T-helper 2 cell treated with Interferon-gamma antibody and Interleukin-4, amounts not matched to agents 5 μg/mL and 100 μg/mL, for 36 hours (primary cell): ENCODE measurements around the gene PRIMA1.

ENCODE experiments used
- DNase-seq: peaks from one replicate; pipeline ENCODE4 v3.0.0; 2021; ENCODE audit warnings: low spot score
- H3K27ac Mint-ChIP-seq: one replicate; pipeline ENCODE4 v1.8.0; 2021; ENCODE audit warnings: mild to moderate bottlenecking, mixed read lengths
- H3K27me3 Mint-ChIP-seq: one replicate; pipeline ENCODE4 v1.8.0; 2021; ENCODE audit warnings: low read depth, mixed read lengths
- H3K36me3 Mint-ChIP-seq: one replicate; pipeline ENCODE4 v1.8.0; 2021; ENCODE audit warnings: low read depth, mixed read lengths
- H3K4me1 Mint-ChIP-seq: one replicate; pipeline ENCODE4 v1.8.0; 2021; ENCODE audit warnings: low read depth, mixed read lengths
- H3K4me3 Mint-ChIP-seq: one replicate; pipeline ENCODE4 v1.8.0; 2022; ENCODE audit warnings: mild to moderate bottlenecking, moderate library complexity, mixed read lengths
- H3K9me3 Mint-ChIP-seq: one replicate; pipeline ENCODE4 v1.8.0; 2021; ENCODE audit warnings: mixed read lengths

PRIMA1 gene

DNA sequence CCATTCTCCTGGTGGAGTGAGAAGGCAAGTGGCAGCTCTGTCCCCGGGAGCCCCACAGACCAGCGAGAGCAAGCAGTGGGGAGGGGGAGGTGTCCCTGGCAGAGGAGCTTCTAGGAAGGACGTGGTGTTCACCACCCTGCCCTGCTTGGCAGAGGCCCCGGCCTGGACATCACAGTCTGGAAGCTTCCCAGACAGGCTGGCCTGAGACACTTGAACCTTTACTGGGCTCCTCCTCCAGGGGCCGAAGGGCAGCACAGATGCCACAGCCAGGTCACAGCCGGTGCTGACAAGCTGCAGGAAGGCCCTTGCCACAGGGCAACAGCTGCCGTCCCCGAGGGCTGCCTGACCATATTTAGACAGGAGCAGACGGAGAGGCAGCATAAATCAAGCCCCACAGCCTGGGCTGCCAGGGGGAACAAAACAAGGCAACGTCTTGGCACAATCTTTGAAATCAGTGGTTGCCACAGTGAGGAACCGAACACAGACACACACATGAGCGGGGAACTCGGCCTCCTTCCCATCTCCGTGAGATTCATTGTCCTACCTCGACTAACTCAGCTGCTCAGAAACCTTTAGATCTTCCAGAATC lies 28.5 kb downstream of the PRIMA1 start:
- no peak for DNase-seq
- peaks cover 8% of the 10 kb centered on the region for H3K27me3 Mint-ChIP-seq
- no peaks in the 10 kb centered on the region for H3K9me3 Mint-ChIP-seq
- no peaks in the 10 kb centered on the region for H3K36me3 Mint-ChIP-seq
- H3K4me3 Mint-ChIP-seq, result no peak overlapping the region
- H3K27ac Mint-ChIP-seq, result no peak overlapping the region
- no peaks in the 10 kb centered on the region for H3K4me1 Mint-ChIP-seq

- Mint-ChIP-seq H3K4me3 (no peak overlapping the region), H3K27me3 (peaks cover 8% of the 10 kb centered on the region), H3K27ac (no peak overlapping the region), H3K36me3 (no peaks in the 10 kb centered on the region), H3K4me1 (no peaks in the 10 kb centered on the region), H3K9me3 (no peaks in the 10 kb centered on the region)
- no peak for DNase-seq
These were observed 31.1 kb downstream of the PRIMA1 start for GRCh38 chr14:93757206-93757605.

- Mint-ChIP-seq H3K27me3 (no peaks in the 10 kb centered on the region), H3K36me3 (no peaks in the 10 kb centered on the region)
These were observed 34.6 kb downstream of the PRIMA1 start for GRCh38 chr14:93753647-93754046.

GRCh38 chr14:93752980-93753561 lies 35.2 kb downstream of the PRIMA1 start:
- no peak overlapping the region for H3K4me3 Mint-ChIP-seq
- no peak for DNase-seq
- H3K27me3 Mint-ChIP-seq, result no peaks in the 10 kb centered on the region
- no peaks in the 10 kb centered on the region for H3K9me3 Mint-ChIP-seq
- H3K36me3 Mint-ChIP-seq, result no peaks in the 10 kb centered on the region
- no peak overlapping the region for H3K27ac Mint-ChIP-seq
- H3K4me1 Mint-ChIP-seq, result no peaks in the 10 kb centered on the region

More at GRCh38 chr14:93753647-93754046, 34.6 kb downstream of the PRIMA1 start:
- H3K4me3 Mint-ChIP-seq, result no peak overlapping the region
- no peaks in the 10 kb centered on the region for H3K4me1 Mint-ChIP-seq
- no peak overlapping the region for H3K27ac Mint-ChIP-seq
- H3K9me3 Mint-ChIP-seq, result no peaks in the 10 kb centered on the region
- DNase-seq, result no peak

GRCh38 chr14:93751946-93752655 lies 36.2 kb downstream of the PRIMA1 start:
- Mint-ChIP-seq H3K9me3 (no peaks in the 10 kb centered on the region), H3K27me3 (no peaks in the 10 kb centered on the region), H3K27ac (no peak overlapping the region), H3K4me1 (no peaks in the 10 kb centered on the region), H3K4me3 (no peak overlapping the region), H3K36me3 (no peaks in the 10 kb centered on the region)
- no peak for DNase-seq

- no peaks in the 10 kb centered on the region for H3K27me3 Mint-ChIP-seq
These were observed 39.2 kb downstream of the PRIMA1 start for GRCh38 chr14:93749076-93749420.

DNA sequence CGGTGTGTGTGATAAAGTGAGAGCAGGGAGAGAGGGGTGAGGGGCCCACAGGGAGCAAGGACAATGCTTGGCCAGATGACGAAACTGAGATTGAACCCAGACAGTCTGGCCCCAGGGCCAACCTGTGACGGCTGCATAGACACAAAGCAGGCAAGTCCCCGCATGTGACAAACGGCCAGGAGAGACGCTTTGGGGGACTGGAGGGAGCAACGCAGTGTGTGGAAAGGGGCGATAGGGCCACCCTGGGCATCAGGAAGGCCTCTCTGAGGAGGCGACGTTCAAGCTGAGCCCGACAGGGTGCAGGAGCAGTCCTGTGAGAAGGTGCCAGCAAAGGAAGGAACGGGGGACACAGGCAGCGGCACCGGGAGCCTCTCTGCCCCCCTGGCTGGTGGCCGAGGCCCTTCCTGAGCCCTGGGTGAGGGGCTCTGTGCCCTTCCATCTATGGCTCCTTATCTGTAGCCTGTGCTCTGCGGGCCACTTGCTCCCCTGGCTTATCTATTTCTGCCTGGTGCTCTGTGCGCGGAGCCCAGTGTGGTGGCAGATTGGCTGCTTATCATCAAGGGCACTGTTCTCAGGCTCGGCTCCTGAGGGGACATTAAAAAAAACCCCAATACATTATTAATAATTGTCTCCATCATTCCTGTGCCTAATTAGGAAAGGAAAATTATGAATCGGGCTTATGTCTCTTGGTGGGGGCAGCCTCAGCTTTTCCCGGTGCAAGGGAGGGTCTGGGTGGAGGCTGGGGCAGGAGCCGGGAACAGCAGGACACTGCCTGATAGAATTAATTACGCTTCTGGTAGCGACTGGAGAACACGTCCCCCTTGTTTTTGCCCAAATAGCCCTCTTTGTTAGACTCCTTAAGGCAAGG lies 39.8 kb downstream of the PRIMA1 start:
- Mint-ChIP-seq H3K27ac (no peak overlapping the region), H3K4me3 (no peak overlapping the region), H3K9me3 (no peaks in the 10 kb centered on the region), H3K36me3 (no peaks in the 10 kb centered on the region), H3K4me1 (no peaks in the 10 kb centered on the region), H3K27me3 (no peaks in the 10 kb centered on the region)
- DNase-seq, result no peak

More at GRCh38 chr14:93749076-93749420, 39.2 kb downstream of the PRIMA1 start:
- H3K4me1 Mint-ChIP-seq, result no peaks in the 10 kb centered on the region
- H3K27ac Mint-ChIP-seq, result no peak overlapping the region
- H3K9me3 Mint-ChIP-seq, result no peaks in the 10 kb centered on the region
- DNase-seq, result no peak
- H3K36me3 Mint-ChIP-seq, result no peaks in the 10 kb centered on the region
- H3K4me3 Mint-ChIP-seq, result no peak overlapping the region

DNA sequence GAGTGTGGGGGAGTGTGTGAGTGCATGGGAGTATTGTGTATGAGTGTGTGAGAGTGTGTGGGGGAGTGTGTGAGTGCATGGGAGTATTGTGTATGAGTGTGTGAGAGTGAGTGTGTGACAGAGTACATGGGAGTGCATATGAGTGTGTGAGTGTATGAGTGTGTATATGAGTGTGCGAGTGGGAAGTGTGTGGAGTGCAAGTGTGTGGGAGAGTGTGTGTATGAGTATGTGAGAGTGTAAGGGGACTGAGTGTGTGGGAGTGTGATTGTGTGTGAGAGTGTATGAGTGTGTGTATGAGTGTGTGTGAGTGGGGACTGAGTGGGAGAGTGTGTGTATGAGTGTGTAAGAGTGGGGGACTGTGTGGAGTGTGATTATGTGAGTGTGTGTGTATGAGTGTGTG lies 40.7 kb downstream of the PRIMA1 start:
- H3K27me3 Mint-ChIP-seq, result no peaks in the 10 kb centered on the region
- no peak for DNase-seq
- H3K36me3 Mint-ChIP-seq, result no peaks in the 10 kb centered on the region
- H3K4me3 Mint-ChIP-seq, result no peak overlapping the region
- H3K9me3 Mint-ChIP-seq, result no peaks in the 10 kb centered on the region
- H3K27ac Mint-ChIP-seq, result no peak overlapping the region
- no peaks in the 10 kb centered on the region for H3K4me1 Mint-ChIP-seq

DNA sequence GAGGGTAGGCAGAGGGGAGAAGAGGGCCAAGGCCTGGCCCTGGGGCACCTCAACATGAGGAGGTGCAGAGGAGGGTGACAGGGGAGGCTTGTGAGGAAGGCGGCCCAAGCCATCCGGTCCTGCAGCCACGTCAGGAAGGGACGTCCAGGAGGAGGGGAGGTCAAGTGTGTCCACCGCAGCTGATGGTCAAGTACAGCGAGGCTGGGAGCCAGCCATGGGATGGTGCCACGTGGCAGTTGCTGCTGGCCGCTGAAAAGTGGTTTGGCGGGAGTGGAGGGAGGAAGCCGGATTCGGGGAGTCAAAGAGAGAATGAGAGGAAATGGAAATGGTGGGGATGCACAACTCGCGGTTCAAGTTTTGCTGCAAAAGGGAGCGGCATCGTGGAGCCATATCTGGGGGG lies 41.2 kb downstream of the PRIMA1 start:
- no peaks in the 10 kb centered on the region for H3K36me3 Mint-ChIP-seq
- no peak for DNase-seq
- no peak overlapping the region for H3K4me3 Mint-ChIP-seq
- no peaks in the 10 kb centered on the region for H3K9me3 Mint-ChIP-seq
- H3K4me1 Mint-ChIP-seq, result no peaks in the 10 kb centered on the region
- no peaks in the 10 kb centered on the region for H3K27me3 Mint-ChIP-seq
- H3K27ac Mint-ChIP-seq, result no peak overlapping the region

DNA sequence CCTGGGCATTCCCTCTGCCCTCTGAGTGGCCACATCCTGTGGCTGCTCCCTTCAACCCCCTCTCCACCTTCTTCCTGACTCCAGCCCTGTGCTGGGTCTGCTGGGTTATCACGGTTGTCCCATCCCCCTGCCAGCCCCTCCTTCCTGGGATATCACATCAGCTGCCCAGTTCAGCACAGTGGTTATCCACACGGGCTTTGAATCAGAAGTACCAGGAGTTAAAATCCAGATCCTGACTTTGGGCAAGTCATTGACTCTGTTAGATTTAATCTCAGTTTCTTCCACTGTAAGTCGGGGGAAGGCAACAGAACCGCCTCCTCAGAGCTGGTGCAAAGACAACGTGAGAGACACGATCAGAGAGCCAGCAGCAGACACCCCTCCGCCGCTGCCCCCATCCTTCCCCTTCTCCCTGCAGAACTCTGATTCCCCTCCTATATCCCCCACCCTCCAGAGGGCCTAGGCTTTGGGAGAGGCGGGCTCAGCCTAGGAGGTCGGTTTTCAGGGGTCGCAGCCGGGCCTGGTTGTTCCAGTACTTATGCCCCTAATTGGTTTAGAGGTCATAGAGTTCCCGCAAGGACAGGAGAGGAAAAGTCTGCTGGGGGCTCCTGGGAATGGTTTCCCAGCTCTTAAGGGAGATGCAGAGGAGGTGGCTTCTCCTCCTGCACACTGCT lies 42.5 kb downstream of the PRIMA1 start:
- Mint-ChIP-seq H3K36me3 (no peaks in the 10 kb centered on the region), H3K9me3 (no peaks in the 10 kb centered on the region), H3K27ac (no peak overlapping the region), H3K4me1 (no peaks in the 10 kb centered on the region), H3K27me3 (peaks cover 2% of the 10 kb centered on the region), H3K4me3 (no peak overlapping the region)
- no peak for DNase-seq

DNA sequence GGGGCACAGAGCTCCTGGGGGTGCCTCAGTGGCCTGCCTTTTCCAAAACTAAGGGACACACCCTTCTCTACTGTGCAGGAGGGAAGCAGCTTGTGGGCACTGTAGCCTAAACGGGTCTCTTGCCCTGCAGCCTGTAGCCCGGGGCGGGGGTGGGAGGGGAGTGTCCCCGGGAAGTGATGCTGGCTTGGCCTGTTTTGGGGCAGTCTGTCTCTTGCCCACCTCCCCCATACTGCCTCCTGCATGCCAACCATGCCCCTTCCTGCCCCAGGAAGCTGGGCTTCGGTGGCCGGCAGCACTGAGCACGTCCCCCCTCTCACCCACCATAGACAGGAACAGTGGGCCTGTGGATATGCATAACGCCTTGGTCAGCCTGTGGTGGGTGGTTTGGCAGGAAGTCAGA lies 43.4 kb downstream of the PRIMA1 start:
- H3K9me3 Mint-ChIP-seq, result no peaks in the 10 kb centered on the region
- H3K4me1 Mint-ChIP-seq, result no peaks in the 10 kb centered on the region
- H3K36me3 Mint-ChIP-seq, result no peaks in the 10 kb centered on the region
- no peak for DNase-seq
- H3K27me3 Mint-ChIP-seq, result peaks cover 2% of the 10 kb centered on the region
- H3K27ac Mint-ChIP-seq, result no peak overlapping the region
- no peak overlapping the region for H3K4me3 Mint-ChIP-seq

- H3K4me3 Mint-ChIP-seq, result no peak overlapping the region
- no peak for DNase-seq
- H3K9me3 Mint-ChIP-seq, result no peaks in the 10 kb centered on the region
- no peak overlapping the region for H3K27ac Mint-ChIP-seq
- H3K4me1 Mint-ChIP-seq, result no peaks in the 10 kb centered on the region
- no peaks in the 10 kb centered on the region for H3K36me3 Mint-ChIP-seq
- peaks cover 2% of the 10 kb centered on the region for H3K27me3 Mint-ChIP-seq
These were observed 44.1 kb downstream of the PRIMA1 start for GRCh38 chr14:93744176-93744575.

DNA sequence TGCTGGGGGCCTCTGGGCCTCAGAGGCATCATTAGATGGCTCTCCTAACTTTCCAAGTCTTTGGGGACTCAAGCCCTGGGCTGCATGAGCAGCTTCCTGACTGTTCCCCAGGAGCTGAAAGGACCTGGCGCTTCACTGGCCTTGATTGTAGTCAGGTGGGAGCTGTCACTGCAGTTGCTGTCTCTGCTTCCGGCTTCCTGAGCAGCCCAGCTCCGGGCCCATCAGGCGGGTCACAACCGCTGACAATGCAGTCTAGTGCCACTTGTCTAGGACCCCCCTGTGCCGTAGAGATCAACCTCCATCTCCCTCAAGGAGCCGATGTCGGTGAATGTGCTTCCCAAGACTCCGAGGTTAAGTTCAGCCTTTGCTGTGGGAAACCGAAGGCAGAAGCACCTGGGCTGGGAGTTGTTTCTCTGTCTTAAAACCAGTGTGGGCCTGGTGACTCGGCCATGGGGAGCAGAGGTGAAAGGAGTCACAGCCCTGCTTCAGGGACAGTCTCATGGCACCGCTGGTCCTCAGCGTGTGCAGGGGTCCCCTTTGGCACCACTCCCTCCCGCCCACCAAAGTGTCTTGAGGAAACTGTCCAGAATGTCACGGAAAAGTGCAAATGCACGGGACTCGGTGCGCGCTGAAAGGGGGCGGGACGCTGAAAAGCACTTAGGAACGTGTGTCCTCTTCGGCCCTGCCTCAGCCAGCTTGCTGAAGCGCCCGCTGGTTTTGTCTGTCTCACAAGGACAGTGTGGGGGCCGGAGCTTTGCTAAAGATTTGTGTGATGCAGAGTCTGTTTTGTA lies 44.8 kb downstream of the PRIMA1 start:
- Mint-ChIP-seq H3K4me3 (no peak overlapping the region), H3K36me3 (no peaks in the 10 kb centered on the region), H3K4me1 (no peaks in the 10 kb centered on the region), H3K9me3 (no peaks in the 10 kb centered on the region), H3K27ac (no peak overlapping the region), H3K27me3 (peaks cover 2% of the 10 kb centered on the region)
- no peak for DNase-seq
